ENCODE data around the gene CIAO2B.
A peak's percentile ranks its signal among the peaks of the same experiment; 100 is the strongest.

CIAO2B gene

GRCh38 chr16:66910175-66910940 is 23.8 kb downstream of the CIAO2B start:
- peak overlapping the region; percentile 17 for H3K9ac ChIP-seq (ENCODE audit: low read depth, low read length, poor library complexity)
- H3K79me1 ChIP-seq (ENCODE audit: low read depth, low read length): no peaks in the 10 kb centered on the region
- no peak for DNase-seq (ENCODE audit: low spot score)
- H3K4me1 ChIP-seq (ENCODE audit: control insufficient read depth in 2 of 2, insufficient read depth in 1 of 2, low read depth in 1 of 2, low read length in 2 of 2): peaks cover 0 to 10% of the 10 kb centered on the region in 2 donors
- H3K23ac ChIP-seq (ENCODE audit: low read depth, low read length, poor library complexity): peak overlapping the region; percentile 9
- no peak overlapping the region for H2BK12ac ChIP-seq (ENCODE audit: low read length)
- H3K14ac ChIP-seq (ENCODE audit: low read length): no peak overlapping the region
- peaks cover 0 to 45% (median 0%) of the 10 kb centered on the region in 3 experiments for H3K27me3 ChIP-seq (ENCODE audit: control insufficient read depth in 3 of 3, insufficient read depth in 3 of 3, low read depth in 1 of 3, low read length in 3 of 3)
- no peak overlapping the region for H4K8ac ChIP-seq (ENCODE audit: low read depth, low read length)
- no peak overlapping the region for H4K91ac ChIP-seq (ENCODE audit: low read depth, low read length, poor library complexity)
- H3K27ac ChIP-seq (replicated peaks; ENCODE audit: low read length): no peak overlapping the region
- no peak overlapping the region for H2BK5ac ChIP-seq (ENCODE audit: low read length)
- no peak overlapping the region for H2BK120ac ChIP-seq (ENCODE audit: low read depth, low read length)
- no peak overlapping the region for H3K4ac ChIP-seq (ENCODE audit: low read length)
- peak overlapping the region in 1 of 2 donors; percentile 28 for H3K4me3 ChIP-seq (ENCODE audit: low read length in 2 of 2)
- no peak overlapping the region for H3K4me2 ChIP-seq (ENCODE audit: insufficient read depth, low read length, poor library complexity, severe bottlenecking)
- H2AK5ac ChIP-seq (ENCODE audit: low read depth, low read length): peak overlapping the region; percentile 21
- H2AFZ ChIP-seq (ENCODE audit: low read length): no peak overlapping the region
- peak overlapping the region; percentile 30 for H3K18ac ChIP-seq (ENCODE audit: low read length)
- H3K36me3 ChIP-seq (replicated peaks in 1 of 2; ENCODE audit: control insufficient read depth in 2 of 2, insufficient read depth in 2 of 2, low read length in 2 of 2): no peaks in the 10 kb centered on the region
- peaks cover 0 to 1% of the 10 kb centered on the region in 2 donors for H3K9me3 ChIP-seq (replicated peaks in 1 of 2; ENCODE audit: control insufficient read depth in 2 of 2, insufficient read depth in 1 of 2, low read depth in 1 of 2, low read length in 2 of 2)
- no peak overlapping the region for H2BK15ac ChIP-seq (ENCODE audit: low read length)
- WGBS, 2 donors (ENCODE audit: extremely low coverage in 2 of 2, insufficient read length in 2 of 2, insufficient replicate concordance in 1 of 2): no CpG with 5 or more reads among the region's 14 CpGs

GRCh38 chr16:66908762-66909559 is 25.2 kb downstream of the CIAO2B start:
- DNase-seq (ENCODE audit: low spot score): no peak
- H4K91ac ChIP-seq (ENCODE audit: low read depth, low read length, poor library complexity): no peak overlapping the region
- no peak overlapping the region for H2BK5ac ChIP-seq (ENCODE audit: low read length)
- no peak overlapping the region for H3K18ac ChIP-seq (ENCODE audit: low read length)
- no peak overlapping the region for H2BK15ac ChIP-seq (ENCODE audit: low read length)
- peaks cover 0 to 8% of the 10 kb centered on the region in 2 donors for H3K4me1 ChIP-seq (ENCODE audit: control insufficient read depth in 2 of 2, insufficient read depth in 1 of 2, low read depth in 1 of 2, low read length in 2 of 2)
- peaks cover 0 to 1% of the 10 kb centered on the region in 2 donors for H3K9me3 ChIP-seq (replicated peaks in 1 of 2; ENCODE audit: control insufficient read depth in 2 of 2, insufficient read depth in 1 of 2, low read depth in 1 of 2, low read length in 2 of 2)
- H2BK12ac ChIP-seq (ENCODE audit: low read length): no peak overlapping the region
- H3K4me3 ChIP-seq (ENCODE audit: low read length in 2 of 2): no peak overlapping the region
- no peaks in the 10 kb centered on the region for H3K79me1 ChIP-seq (ENCODE audit: low read depth, low read length)
- H2AK5ac ChIP-seq (ENCODE audit: low read depth, low read length): no peak overlapping the region
- H3K23ac ChIP-seq (ENCODE audit: low read depth, low read length, poor library complexity): no peak overlapping the region
- no peak overlapping the region for H3K14ac ChIP-seq (ENCODE audit: low read length)
- H3K27ac ChIP-seq (replicated peaks; ENCODE audit: low read length): no peak overlapping the region
- H3K4me2 ChIP-seq (ENCODE audit: insufficient read depth, low read length, poor library complexity, severe bottlenecking): no peak overlapping the region
- H3K9ac ChIP-seq (ENCODE audit: low read depth, low read length, poor library complexity): no peak overlapping the region
- H2AFZ ChIP-seq (ENCODE audit: low read length): no peak overlapping the region
- H4K8ac ChIP-seq (ENCODE audit: low read depth, low read length): no peak overlapping the region
- no peak overlapping the region for H3K4ac ChIP-seq (ENCODE audit: low read length)
- peaks cover 0 to 48% (median 0%) of the 10 kb centered on the region in 3 experiments for H3K27me3 ChIP-seq (ENCODE audit: control insufficient read depth in 3 of 3, insufficient read depth in 3 of 3, low read depth in 1 of 3, low read length in 3 of 3)
- no peak overlapping the region for H2BK120ac ChIP-seq (ENCODE audit: low read depth, low read length)
- H3K36me3 ChIP-seq (replicated peaks in 1 of 2; ENCODE audit: control insufficient read depth in 2 of 2, insufficient read depth in 2 of 2, low read length in 2 of 2): no peaks in the 10 kb centered on the region
- WGBS, 2 donors (ENCODE audit: extremely low coverage in 2 of 2, insufficient read length in 2 of 2, insufficient replicate concordance in 1 of 2): no CpG with 5 or more reads among the region's 14 CpGs

GRCh38 chr16:66908116-66908515 is 26.1 kb downstream of the CIAO2B start:
- Histone ChIP-seq H2AFZ (ENCODE audit: low read length) (no peak overlapping the region), H2AK5ac (ENCODE audit: low read depth, low read length) (no peak overlapping the region), H3K4ac (ENCODE audit: low read length) (no peak overlapping the region), H2BK12ac (ENCODE audit: low read length) (no peak overlapping the region), H4K8ac (ENCODE audit: low read depth, low read length) (no peak overlapping the region), H3K9me3 (replicated peaks in 1 of 2; ENCODE audit: control insufficient read depth in 2 of 2, insufficient read depth in 1 of 2, low read depth in 1 of 2, low read length in 2 of 2) (peaks cover 0 to 1% of the 10 kb centered on the region in 2 donors), H3K9ac (ENCODE audit: low read depth, low read length, poor library complexity) (no peak overlapping the region), H3K18ac (ENCODE audit: low read length) (no peak overlapping the region), H3K27me3 (ENCODE audit: control insufficient read depth in 3 of 3, insufficient read depth in 3 of 3, low read depth in 1 of 3, low read length in 3 of 3) (peaks cover 0 to 56% (median 0%) of the 10 kb centered on the region in 3 experiments), H3K23ac (ENCODE audit: low read depth, low read length, poor library complexity) (no peak overlapping the region), H3K4me3 (ENCODE audit: low read length in 2 of 2) (no peak overlapping the region), H4K91ac (ENCODE audit: low read depth, low read length, poor library complexity) (no peak overlapping the region), H3K4me1 (ENCODE audit: control insufficient read depth in 2 of 2, insufficient read depth in 1 of 2, low read depth in 1 of 2, low read length in 2 of 2) (peaks cover 0 to 2% of the 10 kb centered on the region in 2 donors), H3K36me3 (replicated peaks in 1 of 2; ENCODE audit: control insufficient read depth in 2 of 2, insufficient read depth in 2 of 2, low read length in 2 of 2) (no peaks in the 10 kb centered on the region), H3K27ac (replicated peaks; ENCODE audit: low read length) (no peak overlapping the region), H2BK15ac (ENCODE audit: low read length) (no peak overlapping the region), H2BK120ac (ENCODE audit: low read depth, low read length) (no peak overlapping the region), H3K79me1 (ENCODE audit: low read depth, low read length) (no peaks in the 10 kb centered on the region), H3K4me2 (ENCODE audit: insufficient read depth, low read length, poor library complexity, severe bottlenecking) (no peak overlapping the region), H2BK5ac (ENCODE audit: low read length) (no peak overlapping the region), H3K14ac (ENCODE audit: low read length) (no peak overlapping the region)
- DNase-seq (ENCODE audit: low spot score): no peak
- no CpG with 5 or more reads among the region's 3 CpGs for whole genome bisulfite sequencing, 2 donors (ENCODE audit: extremely low coverage in 2 of 2, insufficient read length in 2 of 2, insufficient replicate concordance in 1 of 2)

All from neuronal stem cell (in vitro differentiated cells).